ENCODE data around the gene USP3. TPM values are rescaled to one million over a fixed set of nuclear protein-coding genes. Genes with fewer than 3 reads are reported as not detected.

USP3 gene
- total and polyA plus RNA-seq, 3 donors from 2014 or later: 23.2 to 43.1 (median 38.5) TPM

GRCh38 chr15:63633312-63633711, 128.9 kb downstream of the USP3 start:
- TF ChIP-seq CTCF (IDR thresholded peaks at IDR 0.05): no peak
- no peak for TF ChIP-seq POLR2A (IDR thresholded peaks at IDR 0.05)
- H3K9me3 ChIP-seq: no peaks in the 10 kb centered on the region
- DNase-seq: no peak
- H3K36me3 ChIP-seq (ENCODE audit: low read depth, missing control alignments): no peaks in the 10 kb centered on the region
- H3K4me1 ChIP-seq: no peaks in the 10 kb centered on the region
- 91 to 92% methylated on average over 2 of the region's 2 CpGs for WGBS, 2 donors
- H3K4me3 ChIP-seq: no peak overlapping the region
- no peaks in the 10 kb centered on the region for H3K27me3 ChIP-seq
- intact Hi-C loops (cut with DNase I; ENCODE audit: low total_unique reads): no loop called here
- no peak overlapping the region for H3K27ac ChIP-seq

GRCh38 chr15:63634154-63634553, 129.8 kb downstream of the USP3 start:
- intact Hi-C loops (cut with DNase I; ENCODE audit: low total_unique reads): no loop called here
- DNase-seq: no peak

GRCh38 chr15:63636518-63637061, 132.2 kb downstream of the USP3 start:
- intact Hi-C loops (cut with DNase I; ENCODE audit: low total_unique reads): no loop called here
- H3K36me3 ChIP-seq (ENCODE audit: low read depth, missing control alignments): no peaks in the 10 kb centered on the region
- no peak overlapping the region for H3K4me3 ChIP-seq
- DNase-seq: no peak
- H3K27ac ChIP-seq: no peak overlapping the region
- no peaks in the 10 kb centered on the region for H3K27me3 ChIP-seq
- no peak for TF ChIP-seq POLR2A (IDR thresholded peaks at IDR 0.05)
- TF ChIP-seq CTCF (IDR thresholded peaks at IDR 0.05): no peak
- 87 to 96% methylated on average over 9 of the region's 9 CpGs for WGBS, 2 donors
- no peaks in the 10 kb centered on the region for H3K4me1 ChIP-seq
- H3K9me3 ChIP-seq: no peaks in the 10 kb centered on the region

More at GRCh38 chr15:63634154-63634553, 129.8 kb downstream of the USP3 start:
- no peak overlapping the region for H3K27ac ChIP-seq
- no peak overlapping the region for H3K4me3 ChIP-seq
- no peaks in the 10 kb centered on the region for H3K4me1 ChIP-seq
- 89 to 97% methylated on average over 1 of the region's 1 CpG for WGBS, 2 donors
- no peak for TF ChIP-seq CTCF (IDR thresholded peaks at IDR 0.05)
- TF ChIP-seq POLR2A (IDR thresholded peaks at IDR 0.05): no peak
- no peaks in the 10 kb centered on the region for H3K27me3 ChIP-seq
- no peaks in the 10 kb centered on the region for H3K36me3 ChIP-seq (ENCODE audit: low read depth, missing control alignments)
- no peaks in the 10 kb centered on the region for H3K9me3 ChIP-seq

- Histone ChIP-seq H3K9me3 (no peaks in the 10 kb centered on the region), H3K4me1 (no peaks in the 10 kb centered on the region), H3K27me3 (no peaks in the 10 kb centered on the region), H3K36me3 (ENCODE audit: low read depth, missing control alignments) (no peaks in the 10 kb centered on the region), H3K27ac (no peak overlapping the region), H3K4me3 (no peak overlapping the region)
- DNase-seq: no peak
- WGBS, 2 donors: 97 to 100% methylated on average over 1 of the region's 1 CpG
- TF ChIP-seq POLR2A (IDR thresholded peaks at IDR 0.05): no peak
- no peak for TF ChIP-seq CTCF (IDR thresholded peaks at IDR 0.05)
- intact Hi-C loops (cut with DNase I; ENCODE audit: low total_unique reads): no loop called here
These were observed 134.4 kb downstream of the USP3 start for GRCh38 chr15:63638839-63639238.

- H3K27me3 ChIP-seq: no peaks in the 10 kb centered on the region
- 93 to 97% methylated on average over 3 of the region's 3 CpGs for WGBS, 2 donors
- H3K4me1 ChIP-seq: no peaks in the 10 kb centered on the region
- H3K9me3 ChIP-seq: no peaks in the 10 kb centered on the region
- H3K27ac ChIP-seq: no peak overlapping the region
- DNase-seq: no peak
- intact Hi-C loops (cut with DNase I; ENCODE audit: low total_unique reads): no loop called here
- H3K36me3 ChIP-seq (ENCODE audit: low read depth, missing control alignments): no peaks in the 10 kb centered on the region
- no peak overlapping the region for H3K4me3 ChIP-seq
- no peak for TF ChIP-seq POLR2A (IDR thresholded peaks at IDR 0.05)
These were observed 135.8 kb downstream of the USP3 start for GRCh38 chr15:63640146-63640545.

Other genes starting within 250 kb of the USP3 start
- gene APH1B, start 227.0 kb upstream of the USP3 start, total RNA-seq: 10 to 100 TPM; 53.6 to 69.7 TPM
- gene APH1B, start 227.0 kb upstream of the USP3 start, polyA plus RNA-seq (ENCODE audit: insufficient read depth, low read depth, low replicate concordance): 471 TPM
- gene CA12, start 122.7 kb upstream of the USP3 start, total RNA-seq: under 1 TPM; 0.55 to 0.68 TPM
- gene CA12, start 122.7 kb upstream of the USP3 start, polyA plus RNA-seq (ENCODE audit: insufficient read depth, low read depth, low replicate concordance): 8.0 TPM
- gene FBXL22, start 92.8 kb downstream of the USP3 start, total RNA-seq: 10 to 100 TPM; 11.6 to 14.3 TPM
- 3.2 TPM for gene FBXL22, start 92.8 kb downstream of the USP3 start, polyA plus RNA-seq (ENCODE audit: insufficient read depth, low read depth, low replicate concordance)

Measured in testis (tissue), 3 donors.